Common myeloid progenitor, CD34-positive (primary cell): Measurements from ENCODE around the gene PRR36.

Experiments used
- CTCF ChIA-PET: fragments of 350-600 bp; sonication (Branson Sonifier 250); formaldehyde crosslinking; loops from one replicate; lab custom pipeline; 2021; ENCODE audit warnings: antibody characterized with exemption; lab: Charles Lee
- POLR2A ChIA-PET: fragments of 350-600 bp; sonication (Branson Sonifier 250); formaldehyde crosslinking; loops from one replicate; lab custom pipeline; 2021; ENCODE audit warnings: antibody characterized with exemption; lab: Charles Lee
- DNase-seq, 3 donors: peaks; one replicate each; pipeline versions ENCODE4 v3.0.0 to v3.0.0-alpha.2; 2013
- H3K27ac ChIP-seq, 2 experiments: 1 replicate in 1 of 2; 2 replicates in 1 of 2; pipeline ENCODE4 v1.7.0; 2013; ENCODE audit warnings: inconsistent platforms in 2 of 2, low read length in 2 of 2, mild to moderate bottlenecking in 2 of 2, low read depth in 1 of 2, moderate library complexity in 1 of 2; ENCODE audit not compliant: severe bottlenecking in 2 of 2, insufficient read depth in 1 of 2, poor library complexity in 1 of 2
- H3K27me3 ChIP-seq, 5 experiments: replicated peaks in 2 of 5; 1 replicate in 3 of 5; 2 replicates in 2 of 5; pipeline versions ENCODE4 v1.6.1 to v1.7.0; 2013; ENCODE audit warnings: low read length in 4 of 5, mild to moderate bottlenecking in 2 of 5, moderate library complexity in 2 of 5, inconsistent platforms in 1 of 5; ENCODE audit not compliant: insufficient read depth in 5 of 5, control insufficient read depth in 4 of 5
- H3K36me3 ChIP-seq, 4 experiments: 1 replicate in 2 of 4; 2 replicates in 2 of 4; pipeline versions ENCODE4 v1.6.1 to v1.7.0; 2013; ENCODE audit warnings: low read length in 3 of 4, control low read depth in 1 of 4, mild to moderate bottlenecking in 1 of 4; ENCODE audit not compliant: control insufficient read depth in 4 of 4, insufficient read depth in 4 of 4
- H3K4me1 ChIP-seq, 4 experiments: 1 replicate in 3 of 4; 2 replicates in 1 of 4; pipeline versions ENCODE4 v1.6.1 to v1.7.1; 2013; ENCODE audit warnings: low read length in 3 of 4, mild to moderate bottlenecking in 3 of 4, control low read depth in 1 of 4, inconsistent platforms in 1 of 4, moderate library complexity in 1 of 4; ENCODE audit not compliant: control insufficient read depth in 4 of 4, insufficient read depth in 4 of 4; ENCODE audit errors: control extremely low read depth in 1 of 4
- H3K4me3 ChIP-seq, 7 experiments: 1 replicate in 4 of 7; 2 replicates in 3 of 7; pipeline versions ENCODE4 v1.5.1 to v1.7.0; 2013; ENCODE audit warnings: mild to moderate bottlenecking in 7 of 7, low read length in 6 of 7, moderate library complexity in 6 of 7, inconsistent platforms in 2 of 7, low read depth in 2 of 7, control low read depth in 1 of 7; ENCODE audit not compliant: insufficient read depth in 4 of 7, control insufficient read depth in 1 of 7; ENCODE audit errors: extremely low read depth in 1 of 7
- H3K9me3 ChIP-seq, 5 experiments: 1 replicate in 4 of 5; 2 replicates in 1 of 5; pipeline versions ENCODE4 v1.6.1 to v1.7.1; 2013; ENCODE audit warnings: low read length in 4 of 5, mild to moderate bottlenecking in 2 of 5, inconsistent platforms in 1 of 5, low read depth in 1 of 5, moderate library complexity in 1 of 5; ENCODE audit not compliant: control insufficient read depth in 4 of 5, insufficient read depth in 2 of 5; ENCODE audit errors: control extremely low read depth in 1 of 5
- WGBS: methylation state at CpG from one replicate; pipeline ENCODE4 v1.1.5; 2013; ENCODE audit not compliant: insufficient coverage; 5-methylcytosine and 5-hydroxymethylcytosine counted together

The PRR36 gene

DNA sequence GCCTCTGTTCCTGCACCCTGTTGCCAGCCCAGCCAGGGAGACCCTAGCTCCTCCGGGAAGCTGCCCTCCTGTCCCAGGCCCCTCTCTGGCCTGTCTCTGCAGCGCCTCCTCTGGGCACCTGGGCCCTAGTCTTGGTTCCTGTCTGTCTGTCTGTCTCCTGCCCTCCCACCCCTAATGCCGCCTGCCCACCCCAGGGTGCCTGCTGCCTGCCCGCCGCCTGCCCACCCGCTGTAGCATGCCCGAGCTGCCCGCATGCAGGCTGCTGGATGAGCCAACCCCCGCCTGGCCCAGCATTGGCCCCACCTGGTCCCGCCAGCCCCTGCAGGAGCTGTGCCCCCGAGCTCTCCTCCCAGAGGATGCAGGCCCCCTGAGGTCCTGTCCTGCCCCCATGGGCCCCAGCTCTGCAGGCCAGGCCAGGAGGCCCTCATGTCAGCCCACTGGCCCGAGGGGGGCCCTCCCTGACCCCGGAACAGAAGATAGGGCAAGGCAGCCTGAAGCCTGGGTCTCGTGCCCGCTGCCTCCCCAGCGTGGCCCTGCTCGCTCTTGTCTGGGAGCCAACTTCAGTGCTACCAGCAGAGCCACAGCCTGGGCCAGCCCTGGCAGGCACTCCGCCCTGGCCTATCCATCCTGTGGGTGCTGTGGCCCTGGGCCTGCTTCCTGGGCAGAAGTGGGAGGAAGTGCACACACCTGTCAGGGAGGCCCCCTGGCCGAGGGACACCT, 34.7 kb upstream of the PRR36 start:
- Histone ChIP-seq H3K4me1 (peaks cover 0 to 14% (median 11%) of the 10 kb centered on the region in 4 experiments), H3K27ac (no peak overlapping the region), H3K4me3 (no peak overlapping the region), H3K9me3 (no peaks in the 10 kb centered on the region), H3K36me3 (peaks cover 8 to 52% (median 33%) of the 10 kb centered on the region in 4 experiments), H3K27me3 (no peaks in the 10 kb centered on the region)
- 98% methylated on average over 14 of the region's 19 CpGs for WGBS
- no peak for DNase-seq
- POLR2A ChIA-PET = no interaction called here
- CTCF ChIA-PET = interaction anchor here (4.3 kb wide), 1 partner anchor 10 kb away, joined by 16 read pairs; the partner anchor contains the start of gene SNAPC2

DNA sequence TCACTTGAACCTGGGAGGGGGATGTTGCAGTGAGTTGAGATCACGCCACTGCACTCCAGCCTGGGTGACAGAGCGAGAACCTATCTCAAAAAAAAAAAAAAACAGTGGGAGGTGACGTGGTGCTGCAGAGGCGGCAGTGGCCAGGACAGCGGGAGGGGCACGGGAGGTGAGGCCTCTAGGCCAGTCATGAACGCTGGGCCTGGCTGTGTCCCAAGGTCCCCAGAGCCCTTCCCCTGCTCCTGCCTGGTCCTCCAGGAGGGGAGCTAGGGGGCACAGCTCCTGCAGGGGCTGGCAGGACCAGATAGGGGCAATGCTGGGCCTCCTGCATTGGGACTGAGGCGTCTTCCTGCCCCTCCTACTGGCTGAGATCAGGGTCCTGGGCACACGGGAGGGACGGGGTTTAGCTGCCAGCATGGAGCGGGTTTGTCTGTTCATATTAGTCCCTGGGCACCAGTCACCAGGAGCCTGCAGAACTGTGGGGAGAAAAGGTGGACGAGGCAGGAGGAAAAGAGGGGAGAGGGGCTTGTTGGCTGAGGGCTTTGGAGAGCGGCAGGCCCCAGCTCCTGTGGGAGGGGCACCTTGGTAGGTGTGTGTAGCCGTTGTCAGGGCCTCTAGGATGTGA, 34.0 kb upstream of the PRR36 start:
- Histone ChIP-seq H3K4me3 (no peak overlapping the region), H3K27ac (no peak overlapping the region), H3K27me3 (no peaks in the 10 kb centered on the region), H3K36me3 (peaks cover 8 to 51% (median 33%) of the 10 kb centered on the region in 4 experiments), H3K9me3 (no peaks in the 10 kb centered on the region), H3K4me1 (peaks cover 0 to 16% (median 13%) of the 10 kb centered on the region in 4 experiments)
- ChIA-PET POLR2A (no interaction called here), CTCF (interaction anchor here (4.3 kb wide), 1 partner anchor 11 kb away, joined by 16 read pairs; the partner anchor contains the start of gene SNAPC2)
- 97% methylated on average over 14 of the region's 14 CpGs for WGBS
- DNase-seq = no peak

- no peaks in the 10 kb centered on the region for H3K27me3 ChIP-seq
- H3K9me3 ChIP-seq = no peaks in the 10 kb centered on the region
- no peak overlapping the region for H3K4me3 ChIP-seq
- ChIA-PET CTCF (interaction anchor here (4.3 kb wide), 1 partner anchor 12 kb away, joined by 16 read pairs; the partner anchor contains the start of gene SNAPC2), POLR2A (no interaction called here)
- H3K4me1 ChIP-seq = peaks cover 0 to 22% (median 20%) of the 10 kb centered on the region in 4 experiments
- 97% methylated on average over 7 of the region's 11 CpGs for WGBS
- no peak overlapping the region for H3K27ac ChIP-seq
- H3K36me3 ChIP-seq = peaks cover 8 to 45% (median 31%) of the 10 kb centered on the region in 4 experiments
- DNase-seq = no peak
Observed at GRCh38 chr19:7907544-7907943, 33.4 kb upstream of the PRR36 start.

DNA sequence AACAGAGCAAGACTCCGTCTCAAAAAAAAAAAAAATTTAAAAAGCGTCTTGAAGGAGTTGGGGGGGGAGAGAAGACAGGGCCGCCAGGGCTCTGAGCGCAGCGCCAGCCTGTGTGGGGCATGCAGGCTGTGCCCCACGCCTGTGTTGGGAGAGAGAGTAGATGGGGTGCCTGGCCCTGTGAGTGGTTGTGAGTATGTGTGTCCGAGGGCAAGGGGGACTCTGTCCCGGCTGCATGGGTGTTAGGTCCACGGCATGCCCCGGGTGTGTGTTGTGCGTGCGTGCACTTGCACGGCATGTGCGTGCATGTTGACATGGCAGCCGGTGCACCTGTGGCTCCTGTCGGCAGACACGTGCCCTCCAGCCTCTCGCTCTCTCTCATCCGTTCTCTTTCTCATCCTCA, 32.9 kb upstream of the PRR36 start:
- WGBS = 96% methylated on average over 14 of the region's 19 CpGs
- Histone ChIP-seq H3K27me3 (no peaks in the 10 kb centered on the region), H3K9me3 (no peaks in the 10 kb centered on the region), H3K36me3 (peaks cover 6 to 42% (median 29%) of the 10 kb centered on the region in 4 experiments), H3K4me3 (no peak overlapping the region), H3K4me1 (peaks cover 0 to 24% (median 20%) of the 10 kb centered on the region in 4 experiments), H3K27ac (no peak overlapping the region)
- no peak for DNase-seq
- ChIA-PET CTCF (interaction anchor here (4.3 kb wide), 1 partner anchor 12 kb away, joined by 16 read pairs; the partner anchor contains the start of gene SNAPC2), POLR2A (no interaction called here)

DNA sequence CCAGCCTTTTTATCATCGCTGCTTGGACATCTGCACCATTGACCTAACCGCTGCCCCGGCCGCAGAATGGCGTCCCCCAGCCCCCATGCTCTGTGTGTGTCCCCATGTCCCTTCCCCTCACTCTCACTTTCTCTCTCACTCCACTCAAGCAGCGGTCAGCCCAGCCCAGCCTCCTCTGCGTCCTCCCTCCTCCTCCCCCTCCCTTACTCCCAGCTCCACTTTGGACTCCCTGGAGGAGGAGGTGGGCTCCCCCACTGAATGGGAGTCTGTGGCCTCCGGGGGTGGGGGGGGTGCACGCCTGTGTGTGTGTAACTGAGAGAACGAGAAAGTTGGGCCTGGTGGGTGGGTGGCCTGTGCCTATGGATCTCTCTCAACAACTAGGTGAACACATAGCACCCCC, 31.7 kb upstream of the PRR36 start:
- Histone ChIP-seq H3K4me1 (peaks cover 0 to 24% (median 20%) of the 10 kb centered on the region in 4 experiments), H3K9me3 (no peaks in the 10 kb centered on the region), H3K36me3 (peaks cover 1 to 30% (median 20%) of the 10 kb centered on the region in 4 experiments), H3K27me3 (no peaks in the 10 kb centered on the region), H3K27ac (no peak overlapping the region), H3K4me3 (no peak overlapping the region)
- POLR2A ChIA-PET = no interaction called here
- CTCF ChIA-PET = no interaction called here
- DNase-seq = no peak
- WGBS = 100% methylated on average over 2 of the region's 10 CpGs

DNA sequence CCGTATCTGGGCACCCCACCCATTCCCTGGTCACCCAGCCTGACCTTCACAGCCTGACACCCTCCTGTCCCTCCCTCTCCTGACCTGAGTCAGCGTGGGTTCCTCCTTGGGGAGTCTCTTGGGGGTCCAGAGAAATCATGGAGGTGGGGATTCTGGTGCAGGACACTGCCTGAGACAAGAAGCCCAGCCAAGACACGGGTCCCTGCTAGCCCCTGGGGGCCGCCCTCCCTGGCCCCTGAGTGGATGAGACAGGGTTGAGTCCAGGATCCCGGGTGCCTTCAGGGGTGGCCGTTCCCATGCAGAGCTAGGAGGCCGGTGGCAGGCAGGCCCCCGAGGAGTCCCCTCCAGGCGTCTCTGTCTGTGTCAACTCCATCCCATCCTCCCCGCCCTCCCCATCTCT, 31.1 kb upstream of the PRR36 start:
- Histone ChIP-seq H3K4me3 (peak overlapping the region in 1 of 7 experiments; percentile 86), H3K4me1 (peaks cover 0 to 24% (median 20%) of the 10 kb centered on the region in 4 experiments), H3K27me3 (no peaks in the 10 kb centered on the region), H3K36me3 (peaks cover 0 to 24% (median 14%) of the 10 kb centered on the region in 4 experiments), H3K9me3 (no peaks in the 10 kb centered on the region), H3K27ac (peak overlapping the region in 1 of 2 experiments; percentile 76)
- no peak for DNase-seq
- CTCF ChIA-PET = no interaction called here
- POLR2A ChIA-PET = no interaction called here
- WGBS = 77% methylated on average over 9 of the region's 10 CpGs
